Left hindlimb (tissue), 1 donor: ENCODE measurements around the gene GHR.

Source experiments
- DNase-seq: peaks from one replicate; pipeline ENCODE4 v3.0.0-alpha.2; 2018

Gene GHR

DNA sequence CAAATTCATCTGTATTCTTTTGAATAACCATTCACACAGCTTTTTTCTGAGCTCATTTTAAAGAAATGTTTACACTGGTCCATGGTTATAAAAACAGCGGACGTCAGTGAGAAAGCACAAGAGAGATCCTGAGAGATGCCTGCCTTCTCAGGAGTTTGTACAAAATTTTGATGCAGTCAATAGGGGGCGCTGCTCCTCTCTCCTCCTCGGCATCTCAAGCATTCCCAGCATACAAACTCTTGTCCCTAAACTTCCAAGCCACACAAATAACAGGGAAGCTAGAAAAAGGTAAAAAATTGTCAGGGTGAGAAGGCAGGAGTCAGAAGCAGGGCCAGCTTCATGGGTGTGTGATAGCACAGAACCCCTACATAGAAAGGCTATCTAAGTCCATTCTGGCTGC, 322.2 kb downstream of the GHR start:
- no peak for DNase-seq

DNA sequence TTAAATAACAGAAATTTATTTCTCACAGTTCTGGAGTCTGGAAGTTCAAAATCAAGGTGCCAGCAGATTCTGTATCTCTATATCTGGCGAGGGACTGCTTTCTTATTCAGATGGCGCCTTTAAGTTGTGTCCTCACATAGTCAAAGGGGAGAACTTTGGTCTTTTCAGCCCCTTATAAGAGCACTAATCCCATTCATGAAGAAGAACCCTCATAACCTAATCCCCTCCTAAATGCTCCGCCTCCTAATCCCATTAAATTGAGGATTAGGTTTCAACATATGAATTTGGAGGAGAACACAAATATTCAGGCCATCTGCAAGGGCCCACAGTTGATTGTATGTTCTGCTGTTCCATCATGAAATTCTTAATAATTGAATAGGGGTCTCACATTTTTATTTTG, 322.6 kb downstream of the GHR start:
- DNase-seq: no peak

- no peak for DNase-seq
These were observed 325.8 kb downstream of the GHR start for GRCh38 chr5:42749020-42749419.

GRCh38 chr5:42750507-42750906, 327.3 kb downstream of the GHR start:
- DNase-seq: no peak

GRCh38 chr5:42751044-42751443, 327.8 kb downstream of the GHR start:
- DNase-seq: no peak

DNA sequence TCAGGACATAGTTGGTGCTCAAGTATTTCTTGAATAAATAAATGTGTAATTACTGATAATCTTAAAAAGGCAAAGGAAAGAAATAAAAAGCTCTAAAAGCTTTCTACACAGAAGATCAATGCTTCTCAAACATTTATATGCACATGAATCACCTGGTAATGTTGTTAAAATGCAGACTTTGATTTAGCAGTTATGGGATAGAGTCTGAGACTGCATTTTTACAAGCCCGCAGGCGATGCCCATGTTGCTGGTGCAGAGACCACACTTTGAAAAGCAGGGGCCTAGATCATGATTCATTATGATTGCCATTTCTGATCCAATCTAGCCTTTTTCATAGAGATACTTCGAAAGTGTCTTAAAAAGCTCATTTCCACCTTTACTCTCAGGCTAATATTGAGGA, 329.9 kb downstream of the GHR start:
- no peak for DNase-seq

DNA sequence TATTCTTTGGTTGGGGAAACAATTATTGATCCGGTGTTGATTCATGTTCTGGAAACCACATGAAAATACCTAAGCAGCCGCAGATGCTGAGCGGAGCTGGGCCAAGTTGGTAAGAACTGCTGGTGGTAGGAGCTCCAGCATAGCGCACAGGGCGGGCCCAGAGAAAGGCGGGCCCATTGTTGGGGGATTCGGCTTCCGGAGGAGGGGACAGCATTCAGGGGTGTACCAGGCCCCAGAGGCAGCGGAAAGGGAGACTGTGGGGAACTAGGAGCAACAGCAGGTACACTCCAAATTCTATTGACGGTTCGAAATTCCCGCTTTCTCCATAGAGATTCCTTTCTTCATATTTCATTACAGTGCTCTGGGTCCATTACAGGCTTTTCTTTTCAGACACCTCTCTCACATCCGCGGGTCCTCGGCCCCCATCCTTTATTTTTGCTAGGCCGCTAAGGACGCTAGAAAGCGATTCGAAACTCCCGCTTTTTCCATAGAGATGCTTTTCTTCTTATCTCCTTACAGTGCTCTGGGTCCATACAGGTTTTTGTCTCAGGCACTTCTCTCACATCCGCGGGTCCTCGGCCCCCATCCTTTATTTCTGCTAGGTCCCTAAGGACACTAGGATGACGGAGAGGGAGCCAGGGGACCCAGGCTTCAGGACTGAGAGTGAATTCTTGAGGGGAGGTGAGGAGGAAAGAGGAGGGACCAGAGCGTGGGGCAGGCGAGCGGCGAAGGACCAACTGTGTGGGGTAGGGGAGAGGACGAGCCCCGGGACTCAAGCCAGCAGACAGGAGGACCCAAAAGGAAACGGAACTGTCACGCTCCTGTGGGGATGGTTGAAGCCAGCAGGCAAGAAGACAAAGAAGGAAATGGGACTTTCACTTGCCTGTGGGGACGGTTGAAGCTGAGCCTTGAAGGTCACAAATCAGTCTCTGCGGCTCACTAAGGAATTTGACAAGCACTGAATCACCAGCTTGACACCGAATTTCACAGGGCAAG, 333.7 kb downstream of the GHR start, which contains the start of gene CCDC152:
Gene CCDC152 (plus strand): TSS at position 213 of the 996 bp plus-strand sequence. CDS start 2,304 bp downstream, outside the sequence.
- peak; percentile 48 for DNase-seq

- no peak for DNase-seq
These were observed 336.2 kb downstream of the GHR start for GRCh38 chr5:42759456-42759855.

GRCh38 chr5:42760426-42760825, 337.2 kb downstream of the GHR start:
- no peak for DNase-seq

- no peak for DNase-seq
These were observed 338.6 kb downstream of the GHR start for GRCh38 chr5:42761791-42762190.

DNA sequence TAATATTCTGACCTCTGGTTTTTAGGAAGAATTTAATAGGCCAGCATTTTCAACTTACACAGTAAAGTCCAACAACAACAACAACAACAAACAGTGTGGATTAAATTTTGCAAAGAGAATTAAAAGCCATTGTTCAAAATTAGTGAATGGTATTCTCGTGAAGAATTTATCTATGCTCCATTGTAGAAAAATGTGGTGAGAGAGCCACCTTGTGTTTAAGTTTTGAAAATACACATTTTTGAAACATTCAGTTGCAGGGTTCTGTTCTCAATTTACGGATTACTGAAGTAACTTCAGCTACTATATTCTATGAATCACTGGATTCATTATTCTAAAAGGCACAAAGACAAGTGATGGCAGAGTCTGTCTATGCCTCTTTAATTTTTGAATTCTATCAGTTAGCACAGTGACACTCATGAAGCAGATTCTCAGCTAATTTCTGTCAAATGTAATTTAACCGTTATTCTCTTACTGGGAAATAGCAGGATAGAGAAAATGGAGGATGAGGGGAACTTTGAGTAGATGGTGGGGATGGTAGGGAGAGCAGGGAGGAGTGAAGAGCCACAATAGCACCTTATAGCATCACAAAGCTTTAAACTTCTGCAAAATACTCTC, 344.4 kb downstream of the GHR start:
- DNase-seq: no peak

- no peak for DNase-seq
These were observed 344.9 kb downstream of the GHR start for GRCh38 chr5:42768106-42768504.

GRCh38 chr5:42770003-42770402, 346.8 kb downstream of the GHR start:
- no peak for DNase-seq
